B cell (primary cell): ENCODE measurements around the gene SERPINE3.

Experiments
- CTCF ChIP-seq: fragments of 200-600 bp; IDR thresholded peaks from one replicate; pipeline ENCODE4 v1.8.0; 2022; ENCODE audit warnings: antibody characterized with exemption, mild to moderate bottlenecking
- EZH2 ChIP-seq: IDR thresholded peaks from 2 replicates; pipeline ENCODE4 v1.6.1; 2012; ENCODE audit warnings: borderline replicate concordance, low read depth, mild to moderate bottlenecking, moderate library complexity, low read length; ENCODE audit not compliant: insufficient read depth, poor library complexity, severe bottlenecking

DNA sequence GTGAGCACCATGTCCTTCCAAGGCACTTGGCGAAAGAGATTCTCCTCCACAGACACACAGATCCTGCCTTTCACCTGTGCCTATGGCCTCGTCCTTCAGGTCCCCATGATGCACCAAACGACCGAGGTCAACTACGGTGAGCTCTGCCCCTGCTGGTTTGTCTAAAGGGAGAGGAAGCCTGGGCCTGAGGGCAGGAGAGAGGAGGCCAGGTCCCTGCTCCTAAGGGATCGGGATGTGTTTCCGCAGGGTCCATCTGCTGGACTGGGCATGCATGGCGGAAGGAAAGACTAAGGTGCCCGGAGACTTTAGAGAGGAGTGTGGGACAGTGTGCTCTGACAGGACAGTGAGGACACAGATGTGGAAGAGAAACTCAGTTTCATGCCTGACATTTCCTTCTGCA lies 7.6 kb downstream of the SERPINE3 start:
- TF ChIP-seq CTCF = no peak
- TF ChIP-seq EZH2 = no peak
